Thoracic aorta (tissue), 2 donors: Measurements from ENCODE around the gene SLC17A9. TPM values are rescaled to one million over a fixed set of nuclear protein-coding genes. Genes with fewer than 3 reads are reported as not detected.

ENCODE experiments used
- ATAC-seq: fragments of 150-250 bp; one replicate; pipeline ENCODE4 v1.8.0; 2017; ENCODE audit warnings: low read depth; ENCODE audit not compliant: insufficient number of reproducible peaks, low FRiP score
- DNase-seq: peaks from one replicate; pipeline ENCODE4 v3.0.0-alpha.2; 2020; ENCODE audit warnings: low spot score
- H3K27ac ChIP-seq, 2 donors: fragments of 200-600 bp; sonication (generic); 1 replicate in 1 of 2; 2 replicates in 1 of 2; pipeline ENCODE4 v1.5.1; 2016; ENCODE audit warnings: mild to moderate bottlenecking in 2 of 2, moderate library complexity in 2 of 2
- H3K27me3 ChIP-seq: fragments of 200-600 bp; sonication (generic); replicated peaks from 2 replicates; pipeline ENCODE4 v1.6.0; 2016; ENCODE audit warnings: mild to moderate bottlenecking; ENCODE audit not compliant: insufficient read depth
- H3K36me3 ChIP-seq: fragments of 200-600 bp; sonication (generic); one replicate; pipeline ENCODE4 v1.5.1; 2016
- H3K4me1 ChIP-seq, 2 donors: fragments of 200-600 bp; sonication (generic); 1 replicate in 1 of 2; 2 replicates in 1 of 2; pipeline versions ENCODE4 v1.5.1 to v1.6.0; 2016; ENCODE audit warnings: low read depth in 2 of 2, mild to moderate bottlenecking in 1 of 2; ENCODE audit not compliant: control insufficient read depth in 1 of 2
- H3K4me3 ChIP-seq: fragments of 200-600 bp; sonication (generic); 2 replicates; pipeline ENCODE4 v1.5.1; 2016; ENCODE audit warnings: mild to moderate bottlenecking
- H3K9me3 ChIP-seq: fragments of 200-600 bp; sonication (generic); 2 replicates; pipeline ENCODE4 v1.5.1; 2016
- total RNA-seq, 2 donors: library from RNA; depleted of rRNA; stranded (reverse); fragments of >200 nt; gene quantifications; one replicate each; pipeline versions ENCODE4 v1.1.0 to v1.2.3, GENCODE V29; 2016
- TF ChIP-seq, protein P1 (sequence below): fragments of 200-600 bp; sonication (generic); IDR thresholded peaks from one replicate; pipeline ENCODE4 v1.5.1; 2019; ENCODE audit warnings: antibody characterized with exemption

SLC17A9 gene
- total RNA-seq, 2 donors from 2014 or later: 17.9 to 18.8 TPM

DNA sequence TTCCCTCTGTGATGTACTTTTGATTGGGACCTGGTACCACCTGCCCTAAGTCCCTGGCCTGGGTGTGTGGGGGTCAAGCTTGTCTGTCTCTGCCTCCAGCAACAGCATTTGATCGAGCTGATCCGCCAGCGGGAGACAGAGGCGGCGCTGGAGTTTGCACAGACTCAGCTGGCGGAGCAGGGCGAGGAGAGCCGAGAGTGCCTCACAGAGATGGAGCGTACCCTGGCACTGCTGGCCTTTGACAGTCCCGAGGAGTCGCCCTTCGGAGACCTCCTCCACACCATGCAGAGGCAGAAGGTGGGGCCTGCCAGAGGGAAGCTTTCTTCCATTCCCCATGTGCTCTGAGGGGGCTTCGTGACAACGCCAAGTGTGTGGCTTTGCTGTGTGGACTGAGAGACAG, 9.1 kb upstream of the SLC17A9 start:
- Histone ChIP-seq H3K36me3 (peaks cover 42% of the 10 kb centered on the region), H3K9me3 (no peaks in the 10 kb centered on the region), H3K4me1 (peaks cover 9 to 40% of the 10 kb centered on the region in 2 donors), H3K27me3 (no peaks in the 10 kb centered on the region), H3K4me3 (no peak overlapping the region), H3K27ac (no peak overlapping the region)
- DNase-seq (no peak), ATAC-seq (no peak)
- TF ChIP-seq, protein P1, sequence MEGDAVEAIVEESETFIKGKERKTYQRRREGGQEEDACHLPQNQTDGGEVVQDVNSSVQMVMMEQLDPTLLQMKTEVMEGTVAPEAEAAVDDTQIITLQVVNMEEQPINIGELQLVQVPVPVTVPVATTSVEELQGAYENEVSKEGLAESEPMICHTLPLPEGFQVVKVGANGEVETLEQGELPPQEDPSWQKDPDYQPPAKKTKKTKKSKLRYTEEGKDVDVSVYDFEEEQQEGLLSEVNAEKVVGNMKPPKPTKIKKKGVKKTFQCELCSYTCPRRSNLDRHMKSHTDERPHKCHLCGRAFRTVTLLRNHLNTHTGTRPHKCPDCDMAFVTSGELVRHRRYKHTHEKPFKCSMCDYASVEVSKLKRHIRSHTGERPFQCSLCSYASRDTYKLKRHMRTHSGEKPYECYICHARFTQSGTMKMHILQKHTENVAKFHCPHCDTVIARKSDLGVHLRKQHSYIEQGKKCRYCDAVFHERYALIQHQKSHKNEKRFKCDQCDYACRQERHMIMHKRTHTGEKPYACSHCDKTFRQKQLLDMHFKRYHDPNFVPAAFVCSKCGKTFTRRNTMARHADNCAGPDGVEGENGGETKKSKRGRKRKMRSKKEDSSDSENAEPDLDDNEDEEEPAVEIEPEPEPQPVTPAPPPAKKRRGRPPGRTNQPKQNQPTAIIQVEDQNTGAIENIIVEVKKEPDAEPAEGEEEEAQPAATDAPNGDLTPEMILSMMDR: no peak

DNA sequence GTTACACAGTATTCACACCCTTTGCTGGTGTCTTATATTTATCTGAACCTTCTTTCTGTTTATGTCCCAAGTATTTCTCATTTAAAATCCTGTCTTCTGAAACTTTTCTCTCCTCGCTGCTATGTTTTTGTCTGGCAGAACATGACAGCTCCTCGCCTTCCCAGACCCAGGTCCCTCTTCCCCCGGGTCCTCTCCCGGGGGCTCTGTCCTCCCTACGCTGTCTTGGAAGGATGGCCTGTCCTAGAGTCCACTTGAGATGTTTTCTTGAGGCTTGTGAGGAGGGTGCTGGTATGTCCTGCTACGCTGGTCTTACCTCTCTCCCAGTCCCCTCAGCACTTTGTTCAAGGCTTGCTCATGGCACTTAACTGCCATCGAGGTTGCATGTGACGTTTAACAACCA, 8.3 kb upstream of the SLC17A9 start:
- Histone ChIP-seq H3K27ac (no peak overlapping the region), H3K36me3 (peaks cover 46% of the 10 kb centered on the region), H3K9me3 (no peaks in the 10 kb centered on the region)

DNA sequence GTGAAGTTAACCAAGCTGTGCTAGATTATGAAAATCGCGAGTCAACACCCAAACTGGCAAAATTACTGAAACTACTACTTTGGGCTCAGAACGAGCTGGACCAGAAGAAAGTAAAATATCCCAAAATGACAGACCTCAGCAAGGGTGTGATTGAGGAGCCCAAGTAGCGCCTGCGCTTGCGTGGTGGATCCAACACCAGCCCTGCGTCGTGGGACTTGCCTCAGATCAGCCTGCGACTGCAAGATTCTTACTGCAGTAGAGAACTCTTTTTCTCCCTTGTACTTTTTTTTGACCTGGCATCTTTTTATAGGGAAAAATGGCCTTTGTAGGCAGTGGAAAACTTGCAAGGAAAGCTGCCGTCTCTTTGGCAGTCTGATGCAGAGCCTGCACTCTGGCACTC, 7.8 kb upstream of the SLC17A9 start:
- TF ChIP-seq, protein P1: no peak
- no peak for ATAC-seq
- peaks cover 48% of the 10 kb centered on the region for H3K36me3 ChIP-seq

More for the DNA sequence above, 8.3 kb upstream of the SLC17A9 start:
- TF ChIP-seq, protein P1: no peak
- no peak overlapping the region for H3K4me3 ChIP-seq
- no peak for DNase-seq
- no peaks in the 10 kb centered on the region for H3K27me3 ChIP-seq
- no peak for ATAC-seq
- H3K4me1 ChIP-seq: peaks cover 6 to 36% of the 10 kb centered on the region in 2 donors

DNA sequence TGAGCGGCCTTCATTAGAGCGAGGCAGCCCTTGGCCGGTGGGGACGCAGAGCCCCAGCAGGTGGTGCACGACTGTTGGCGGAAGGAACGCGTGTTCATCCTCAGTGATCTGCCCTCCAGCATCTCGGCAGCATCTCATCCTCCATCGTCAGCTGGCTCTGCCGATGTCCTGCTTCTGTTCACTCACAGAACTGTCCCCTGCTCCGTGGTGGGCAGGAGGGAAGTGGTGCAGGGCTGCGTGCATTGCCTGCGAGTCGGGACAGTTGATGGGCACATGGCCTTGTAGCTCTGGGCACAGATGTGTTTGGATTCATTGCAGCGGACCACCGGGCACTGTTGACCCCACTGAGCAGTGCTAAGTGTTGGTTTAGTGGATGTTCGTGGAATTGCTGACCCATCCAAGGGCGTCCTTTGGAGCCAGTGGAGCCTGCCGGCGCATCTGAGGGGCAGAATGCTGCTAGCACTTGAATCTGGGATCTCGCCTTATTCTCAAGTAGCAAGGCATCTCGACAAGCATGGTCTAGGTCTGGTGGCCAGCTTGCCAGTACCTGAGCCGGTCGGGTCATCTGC, 6.7 kb upstream of the SLC17A9 start:
- ATAC-seq (no peak), DNase-seq (no peak)
- Histone ChIP-seq H3K36me3 (peaks cover 52% of the 10 kb centered on the region), H3K27me3 (no peaks in the 10 kb centered on the region), H3K4me1 (peaks cover 0 to 19% of the 10 kb centered on the region in 2 donors), H3K9me3 (no peaks in the 10 kb centered on the region), H3K4me3 (no peak overlapping the region), H3K27ac (no peak overlapping the region)
- TF ChIP-seq, protein P1: no peak

More for the DNA sequence above, 7.8 kb upstream of the SLC17A9 start:
- DNase-seq: no peak
- Histone ChIP-seq H3K4me1 (peaks cover under 1 to 30% of the 10 kb centered on the region in 2 donors), H3K9me3 (no peaks in the 10 kb centered on the region), H3K27ac (no peak overlapping the region), H3K27me3 (no peaks in the 10 kb centered on the region), H3K4me3 (no peak overlapping the region)

DNA sequence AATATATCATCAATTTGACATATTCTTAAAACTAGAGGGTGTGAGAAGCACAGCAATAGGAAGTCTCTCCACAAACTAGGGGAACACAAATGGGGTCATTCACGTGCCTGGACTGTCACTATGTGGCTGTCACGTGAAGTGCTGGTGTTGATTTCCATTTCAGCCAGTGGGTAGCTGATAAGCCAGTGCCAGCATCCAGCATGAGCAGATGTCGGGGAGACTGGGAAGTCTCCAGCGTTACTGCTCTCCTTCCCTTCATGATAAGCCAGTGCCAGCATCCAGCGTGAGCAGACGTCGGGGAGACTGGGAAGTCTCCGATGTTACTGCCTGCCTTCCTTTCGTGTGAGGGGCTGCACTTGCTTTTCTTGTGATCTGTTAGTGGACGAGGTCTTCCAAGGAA, 5.6 kb upstream of the SLC17A9 start:
- DNase-seq: no peak
- TF ChIP-seq, protein P1: no peak
- ATAC-seq: no peak
- Histone ChIP-seq H3K27me3 (no peaks in the 10 kb centered on the region), H3K4me1 (peaks cover under 1 to 9% of the 10 kb centered on the region in 2 donors), H3K9me3 (no peaks in the 10 kb centered on the region), H3K36me3 (peaks cover 52% of the 10 kb centered on the region), H3K4me3 (no peak overlapping the region), H3K27ac (no peak overlapping the region)
